Neutrophil (primary cell): ENCODE results near the gene GPR108.

ENCODE experiments used
- H3K27ac ChIP-seq: fragments of 200-600 bp; sonication (generic); 2 replicates; pipeline ENCODE4 v1.5.1; 2016; ENCODE audit warnings: mild to moderate bottlenecking, moderate library complexity
- H3K27me3 ChIP-seq: fragments of 200-600 bp; sonication (generic); 2 replicates; pipeline ENCODE4 v1.6.0; 2016; ENCODE audit warnings: mild to moderate bottlenecking
- H3K36me3 ChIP-seq: fragments of 200-600 bp; sonication (generic); 2 replicates; pipeline ENCODE4 v1.5.1; 2017
- H3K4me1 ChIP-seq, 2 experiments: fragments of 200-600 bp in 1 of 2; sonication (generic) in 1 of 2; 1 replicate in 1 of 2; 2 replicates in 1 of 2; pipeline versions ENCODE4 v1.5.1 to v1.6.1; 2013 to 2016; ENCODE audit warnings: low read depth in 1 of 2, low read length in 1 of 2, mild to moderate bottlenecking in 1 of 2, moderate library complexity in 1 of 2; ENCODE audit not compliant: control insufficient read depth in 1 of 2, insufficient read depth in 1 of 2
- H3K4me3 ChIP-seq, 2 experiments: fragments of 200-600 bp in 1 of 2; sonication (generic) in 1 of 2; 1 replicate in 1 of 2; 2 replicates in 1 of 2; pipeline ENCODE4 v1.5.1; 2013 to 2016; ENCODE audit warnings: low read depth in 1 of 2, low read length in 1 of 2, mild to moderate bottlenecking in 1 of 2, moderate library complexity in 1 of 2
- H3K9me3 ChIP-seq: fragments of 200-600 bp; sonication (generic); 2 replicates; pipeline ENCODE4 v1.5.1; 2016
- CTCF ChIP-seq: fragments of 200-600 bp; sonication (generic); IDR thresholded peaks from 2 replicates; pipeline ENCODE4 v1.5.1; 2016; ENCODE audit warnings: antibody characterized with exemption

Gene GPR108

GRCh38 chr19:6739883-6740588 lies 2.7 kb upstream of the GPR108 start:
- peaks cover 53 to 59% of the 10 kb centered on the region in 2 experiments for H3K4me1 ChIP-seq
- peak overlapping the region; percentile 43 to 50 for H3K4me3 ChIP-seq
- no peak overlapping the region for H3K27ac ChIP-seq
- H3K27me3 ChIP-seq = peaks cover 46% of the 10 kb centered on the region
- no peaks in the 10 kb centered on the region for H3K9me3 ChIP-seq
- TF ChIP-seq CTCF = no peak
- H3K36me3 ChIP-seq = peaks cover 5% of the 10 kb centered on the region

GRCh38 chr19:6739390-6739882 lies 2.1 kb upstream of the GPR108 start, which contains the start of gene TRIP10:
TRIP10 (plus strand) TSS chr19:6739680; CDS start chr19:6739762, 82 bp downstream.
- peak; percentile 7 for TF ChIP-seq CTCF
- peaks cover 7% of the 10 kb centered on the region for H3K36me3 ChIP-seq
- peak within 1 kb of the TSS; percentile 91 for H3K27ac ChIP-seq
- peaks cover 53 to 59% of the 10 kb centered on the region in 2 experiments for H3K4me1 ChIP-seq
- H3K4me3 ChIP-seq = peak within 1 kb of the TSS; percentile 43 to 99
- H3K9me3 ChIP-seq = no peaks in the 10 kb centered on the region
- H3K27me3 ChIP-seq = peaks cover 42% of the 10 kb centered on the region

- TF ChIP-seq CTCF = no peak
- H3K4me3 ChIP-seq = peak overlapping the region; percentile 27 to 99
- H3K4me1 ChIP-seq = peaks cover 53 to 59% of the 10 kb centered on the region in 2 experiments
- peak overlapping the region; percentile 91 for H3K27ac ChIP-seq
- H3K27me3 ChIP-seq = peaks cover 38% of the 10 kb centered on the region
- H3K36me3 ChIP-seq = peaks cover 12% of the 10 kb centered on the region
- no peaks in the 10 kb centered on the region for H3K9me3 ChIP-seq
Measured at GRCh38 chr19:6738787-6739389, 1.5 kb upstream of the GPR108 start.

- H3K4me3 ChIP-seq = peak overlapping the region; percentile 81 to 99
- H3K9me3 ChIP-seq = no peaks in the 10 kb centered on the region
- H3K27me3 ChIP-seq = peaks cover 36% of the 10 kb centered on the region
- peaks cover 19% of the 10 kb centered on the region for H3K36me3 ChIP-seq
- peak overlapping the region; percentile 91 for H3K27ac ChIP-seq
- H3K4me1 ChIP-seq = peaks cover 53 to 59% of the 10 kb centered on the region in 2 experiments
- TF ChIP-seq CTCF = peak; percentile 28
Measured at GRCh38 chr19:6737873-6738786, 750 bp upstream of the GPR108 start.

- Histone ChIP-seq H3K4me1 (peaks cover 53 to 59% of the 10 kb centered on the region in 2 experiments), H3K27me3 (peaks cover 23% of the 10 kb centered on the region), H3K9me3 (no peaks in the 10 kb centered on the region), H3K27ac (peak overlapping the region; percentile 91), H3K36me3 (peaks cover 32% of the 10 kb centered on the region), H3K4me3 (peak overlapping the region; percentile 81 to 99)
- TF ChIP-seq CTCF = no peak
Measured at GRCh38 chr19:6736917-6737283, 480 bp downstream of the GPR108 start.
